Fibroblast of mammary gland (primary cell): Measurements from ENCODE around the gene AOC1.
"Not testable (repeated sequence)": the region's sequence is repeated elsewhere in the genome, so short reads cannot be mapped to it uniquely, and the experiment has no call there.

ENCODE experiments used
- DNase-seq: peaks from one replicate; pipeline ENCODE4 v3.0.0-alpha.2; 2010; ENCODE audit warnings: low read depth
- H3K4me3 ChIP-seq: 2 replicates; pipeline ENCODE4 v1.5.1; 2011; ENCODE audit warnings: low read depth, mild to moderate bottlenecking, low read length, moderate library complexity; ENCODE audit not compliant: control insufficient read depth
- TF ChIP-seq, protein P1 (sequence below): conservative IDR thresholded peaks from 2 replicates; pipeline ENCODE4 v1.5.1; 2011; ENCODE audit warnings: low read depth, low read length, inconsistent platforms; ENCODE audit not compliant: control insufficient read depth, insufficient read depth

Gene AOC1

GRCh38 chr7:150902078-150903033 is 50.0 kb downstream of the AOC1 start:
- TF ChIP-seq, protein P1, sequence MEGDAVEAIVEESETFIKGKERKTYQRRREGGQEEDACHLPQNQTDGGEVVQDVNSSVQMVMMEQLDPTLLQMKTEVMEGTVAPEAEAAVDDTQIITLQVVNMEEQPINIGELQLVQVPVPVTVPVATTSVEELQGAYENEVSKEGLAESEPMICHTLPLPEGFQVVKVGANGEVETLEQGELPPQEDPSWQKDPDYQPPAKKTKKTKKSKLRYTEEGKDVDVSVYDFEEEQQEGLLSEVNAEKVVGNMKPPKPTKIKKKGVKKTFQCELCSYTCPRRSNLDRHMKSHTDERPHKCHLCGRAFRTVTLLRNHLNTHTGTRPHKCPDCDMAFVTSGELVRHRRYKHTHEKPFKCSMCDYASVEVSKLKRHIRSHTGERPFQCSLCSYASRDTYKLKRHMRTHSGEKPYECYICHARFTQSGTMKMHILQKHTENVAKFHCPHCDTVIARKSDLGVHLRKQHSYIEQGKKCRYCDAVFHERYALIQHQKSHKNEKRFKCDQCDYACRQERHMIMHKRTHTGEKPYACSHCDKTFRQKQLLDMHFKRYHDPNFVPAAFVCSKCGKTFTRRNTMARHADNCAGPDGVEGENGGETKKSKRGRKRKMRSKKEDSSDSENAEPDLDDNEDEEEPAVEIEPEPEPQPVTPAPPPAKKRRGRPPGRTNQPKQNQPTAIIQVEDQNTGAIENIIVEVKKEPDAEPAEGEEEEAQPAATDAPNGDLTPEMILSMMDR = no peak
- H3K4me3 ChIP-seq = no peak overlapping the region
- DNase-seq = no peak

- peak; percentile 40 for DNase-seq
- TF ChIP-seq, protein P1 = no peak
- no peak overlapping the region for H3K4me3 ChIP-seq
Measured at GRCh38 chr7:150903606-150904005, 51.3 kb downstream of the AOC1 start.

GRCh38 chr7:150904011-150904909 is 51.9 kb downstream of the AOC1 start:
- H3K4me3 ChIP-seq = no peak overlapping the region
- TF ChIP-seq, protein P1 = no peak

GRCh38 chr7:150908173-150908572 is 55.9 kb downstream of the AOC1 start:
- TF ChIP-seq, protein P1 = no peak
- H3K4me3 ChIP-seq = no peak overlapping the region
- no peak for DNase-seq

More at GRCh38 chr7:150904011-150904909, 51.9 kb downstream of the AOC1 start:
- DNase-seq = no peak

- no peak overlapping the region for H3K4me3 ChIP-seq
- TF ChIP-seq, protein P1 = no peak
- DNase-seq = no peak
Measured at GRCh38 chr7:150909200-150909995, 57.1 kb downstream of the AOC1 start.

- DNase-seq, H3K4me3 ChIP-seq: not testable (repeated sequence)
Measured at GRCh38 chr7:150910305-150910995, 58.1 kb downstream of the AOC1 start.
